Urinary bladder (tissue), 4 donors: ENCODE results near the gene ELMO2. TPM values are rescaled to one million over a fixed set of nuclear protein-coding genes. Genes with fewer than 3 reads are reported as not detected.

ENCODE experiments used
- DNase-seq: peaks from one replicate; pipeline ENCODE4 v3.0.0-alpha.2; 2015; ENCODE audit errors: extremely low spot score
- H3K27ac ChIP-seq: one replicate; pipeline ENCODE4 v1.5.1; 2013; ENCODE audit warnings: low read depth, mild to moderate bottlenecking, moderate library complexity
- H3K36me3 ChIP-seq: one replicate; pipeline ENCODE4 v1.6.1; 2013; ENCODE audit warnings: mild to moderate bottlenecking, moderate library complexity; ENCODE audit not compliant: insufficient read depth
- H3K4me1 ChIP-seq: one replicate; pipeline ENCODE4 v1.6.1; 2013; ENCODE audit warnings: mild to moderate bottlenecking, moderate library complexity; ENCODE audit not compliant: insufficient read depth
- H3K4me3 ChIP-seq: one replicate; pipeline ENCODE4 v1.5.1; 2013; ENCODE audit warnings: low read depth, low read length
- WGBS: extraction: QIAGEN DNeasy Blood & Tissue Kit; methylation state at CpG from one replicate; pipeline ENCODE4 v1.1.7; 2013; 5-methylcytosine and 5-hydroxymethylcytosine counted together
- polyA plus RNA-seq: library from polyadenylated mRNA; stranded (reverse); fragments of 200-250 nt; gene quantifications from one replicate; pipeline ENCODE4 v1.2.3, GENCODE V29; 2013
- total RNA-seq: library from RNA; depleted of rRNA; stranded (reverse); fragments of >200 nt; gene quantifications from one replicate; pipeline ENCODE4 v1.2.3, GENCODE V29; 2014
- donor health status: healthy with polysubstance abuse.
- donor health status: healthy.

Gene ELMO2
- total and polyA plus RNA-seq, 2 donors: 31.2 to 41.6 TPM

DNA sequence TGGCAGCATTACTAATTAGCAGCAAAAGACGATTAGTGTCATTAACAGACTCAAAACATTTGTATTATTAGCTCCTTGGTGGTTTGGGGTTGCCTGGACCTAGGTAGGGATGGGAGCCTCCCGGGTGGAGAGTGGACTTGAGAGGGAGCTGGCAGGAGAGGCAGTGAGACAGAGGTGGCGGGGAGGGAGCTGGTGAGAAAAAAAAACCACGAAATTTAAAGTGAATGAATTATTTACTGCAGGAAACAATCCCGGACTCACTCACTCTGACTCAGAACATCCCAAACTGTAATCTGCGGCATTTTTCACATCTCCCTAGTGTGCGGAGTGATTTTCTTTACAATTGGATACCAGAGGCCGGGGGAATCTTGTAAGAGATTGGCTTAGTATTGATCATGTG lies 83.8 kb downstream of the ELMO2 start:
- DNase-seq: no peak
- WGBS: 58% methylated on average over 8 of the region's 8 CpGs
- Histone ChIP-seq H3K36me3 (no peaks in the 10 kb centered on the region), H3K4me1 (no peaks in the 10 kb centered on the region), H3K27ac (no peak overlapping the region), H3K4me3 (no peak overlapping the region)

DNA sequence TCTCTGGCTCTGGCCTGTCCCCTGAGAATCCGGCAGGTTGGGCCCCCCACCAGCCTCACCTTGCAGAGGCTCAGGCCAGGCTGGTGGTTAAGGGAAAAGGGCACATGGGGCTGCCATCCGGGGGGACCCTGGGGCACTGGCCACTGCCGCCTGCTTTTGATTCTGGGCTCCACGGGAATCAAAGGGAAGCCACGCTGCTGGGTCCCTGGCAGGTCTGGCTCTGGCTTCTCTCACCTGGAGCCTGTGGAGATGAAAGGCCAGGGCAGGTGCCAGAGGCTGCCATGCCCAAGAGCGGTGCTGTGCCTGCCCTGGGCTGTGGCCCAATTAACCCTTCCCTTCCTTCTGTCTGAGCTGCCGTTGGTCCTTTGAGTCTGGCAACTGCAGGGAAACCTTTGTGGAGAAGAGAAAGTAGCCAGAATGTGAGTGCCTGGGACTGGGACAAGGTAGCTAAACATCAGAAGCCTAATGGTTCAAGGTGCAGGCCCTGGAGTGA lies 88.7 kb downstream of the ELMO2 start:
- Histone ChIP-seq H3K4me3 (no peak overlapping the region), H3K36me3 (no peaks in the 10 kb centered on the region), H3K4me1 (no peaks in the 10 kb centered on the region), H3K27ac (no peak overlapping the region)
- 53% methylated on average over 7 of the region's 7 CpGs for WGBS
- DNase-seq: no peak

DNA sequence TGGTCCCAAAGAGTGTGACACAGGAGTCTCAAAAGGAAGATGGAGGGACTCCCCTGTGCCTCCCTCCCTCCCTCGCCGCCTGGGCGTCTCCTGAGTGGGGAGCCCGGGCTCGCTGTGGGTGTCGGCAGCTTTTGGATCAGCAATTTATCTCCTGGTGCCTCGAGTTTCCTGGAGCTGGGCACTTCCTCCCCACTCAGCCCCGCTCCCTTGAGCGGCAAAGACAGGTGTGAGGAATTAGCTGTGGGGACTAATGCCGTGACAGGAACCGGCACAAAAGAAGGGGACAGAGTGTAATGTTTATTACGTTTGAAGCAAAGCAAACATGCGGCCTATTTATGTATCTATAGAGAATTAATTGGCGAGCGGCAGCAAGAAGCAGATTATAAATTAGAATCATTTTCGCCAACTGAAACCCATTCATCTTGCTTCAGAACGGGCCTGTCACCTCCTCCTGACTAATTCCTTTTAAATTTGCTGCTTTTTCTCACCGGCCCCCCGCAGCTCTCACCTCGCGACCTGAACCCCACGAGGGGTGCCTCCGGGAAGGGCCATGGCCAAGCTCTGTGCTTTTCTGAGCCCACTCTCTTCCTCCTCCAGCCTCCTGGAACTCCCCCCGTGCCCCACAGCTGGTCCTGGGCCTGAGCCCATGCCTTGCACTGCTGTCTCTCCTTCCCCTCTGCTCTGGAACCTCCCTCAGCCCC lies 89.3 kb downstream of the ELMO2 start:
- Histone ChIP-seq H3K27ac (no peak overlapping the region), H3K36me3 (no peaks in the 10 kb centered on the region), H3K4me1 (no peaks in the 10 kb centered on the region), H3K4me3 (no peak overlapping the region)
- DNase-seq: no peak
- WGBS: 40% methylated on average over 24 of the region's 24 CpGs

Other genes with a start within 250 kb of the ELMO2 start
- 0.21 TPM for gene CDH22, start 98.1 kb downstream of the ELMO2 start, total RNA-seq
- gene CDH22, start 98.1 kb downstream of the ELMO2 start, polyA plus RNA-seq: 0.04 TPM
- 20.5 TPM for gene ZNF334, start 106.9 kb upstream of the ELMO2 start, total RNA-seq
- gene ZNF334, start 106.9 kb upstream of the ELMO2 start, polyA plus RNA-seq: 2.6 TPM
- not detected for gene OCSTAMP, start 144.0 kb upstream of the ELMO2 start, total RNA-seq
- not detected for gene OCSTAMP, start 144.0 kb upstream of the ELMO2 start, polyA plus RNA-seq
- 5.4 TPM for gene SLC13A3, start 244.8 kb upstream of the ELMO2 start, total RNA-seq
- 0.77 TPM for gene SLC13A3, start 244.8 kb upstream of the ELMO2 start, polyA plus RNA-seq